HepG2 (cell line): ENCODE results near the gene CACTIN. TPM values are rescaled to one million over a fixed set of nuclear protein-coding genes. Genes with fewer than 3 reads are reported as not detected.
A peak's percentile ranks its signal among the peaks of the same experiment; 100 is the strongest.

Experiments
- ATAC-seq: fragments of 200-7000 bp; cut with Tn5 transposase; 3 replicates; pipeline ENCODE4 v1.9.1; 2020; ENCODE audit warnings: mild to moderate bottlenecking, moderate library complexity
- BruUV-seq: library from RNA; stranded (reverse); fragments of 400-500 nt; replicated peaks from 2 replicates; lab custom pipeline; 2021; lab: Mats Ljungman, UMichigan
- CTCF ChIA-PET: fragments of 300-600 bp; formaldehyde crosslinking; extraction: SDS; loops from one replicate; lab custom pipeline; 2021; ENCODE audit warnings: low total read pairs, inconsistent platforms, low intra/inter-chr PET ratio; lab: Yijun Ruan, JAX
- POLR2A ChIA-PET: fragments of 350-600 bp; sonication (Branson Sonifier 250); formaldehyde crosslinking; loops from one replicate; lab custom pipeline; 2020; ENCODE audit warnings: antibody characterized with exemption, inconsistent platforms; lab: Yijun Ruan, JAX
- DNase-seq: peaks from one replicate; pipeline ENCODE4 v3.0.0-alpha.2; 2015; ENCODE audit warnings: low spot score
- FAIRE-seq: peaks from 3 replicates; lab custom pipeline; 2011; peaks lifted over from hg19 to GRCh38; lab: Jason Lieb, UNC
- H2AFZ ChIP-seq: one replicate; pipeline ENCODE4 v1.6.1; 2011; ENCODE audit warnings: low read length, inconsistent platforms
- H3K27ac ChIP-seq: fragments of 300-600 bp; 3 replicates; pipeline ENCODE4 v1.8.0; 2011; ENCODE audit warnings: mixed run types, mild to moderate bottlenecking, mixed read lengths, low read length, inconsistent platforms; ENCODE audit not compliant: insufficient read depth; ENCODE audit errors: extremely low read length
- H3K27me3 ChIP-seq, 2 experiments: fragments of 200-600 bp in 1 of 2; 2 replicates in 1 of 2; 3 replicates in 1 of 2; pipeline versions ENCODE4 v1.6.0 to v1.8.0; 2011; ENCODE audit warnings: low read length in 2 of 2, mild to moderate bottlenecking in 2 of 2, moderate library complexity in 2 of 2, inconsistent platforms in 1 of 2; ENCODE audit not compliant: insufficient read depth in 2 of 2, control insufficient read depth in 1 of 2
- H3K36me3 ChIP-seq, 2 experiments: fragments of 200-600 bp in 1 of 2; replicated peaks in 1 of 2; 2 replicates in 1 of 2; 3 replicates in 1 of 2; pipeline versions ENCODE4 v1.5.1 to v1.8.0; 2011; ENCODE audit warnings: low read length in 2 of 2, inconsistent platforms in 1 of 2; ENCODE audit not compliant: insufficient read depth in 2 of 2, control insufficient read depth in 1 of 2
- H3K4me1 ChIP-seq: 2 replicates; pipeline ENCODE4 v1.5.1; 2012; ENCODE audit warnings: low read length, inconsistent platforms; ENCODE audit not compliant: insufficient read depth
- H3K4me2 ChIP-seq: 2 replicates; pipeline ENCODE4 v1.6.0; 2011; ENCODE audit warnings: low read depth, low read length, inconsistent platforms
- H3K4me3 ChIP-seq, 3 experiments: fragments of 200-600 bp in 1 of 3; sonication (generic), shearing (Covaris generic) in 1 of 3; replicated peaks in 1 of 3; 2 replicates each; pipeline ENCODE4 v1.5.1; 2011 to 2016; ENCODE audit warnings: low read length in 3 of 3, inconsistent platforms in 2 of 3, low read depth in 2 of 3, mild to moderate bottlenecking in 2 of 3, control low read depth in 1 of 3, mixed read lengths in 1 of 3; ENCODE audit not compliant: insufficient read depth in 1 of 3
- H3K79me2 ChIP-seq: one replicate; pipeline ENCODE4 v1.6.1; 2011; ENCODE audit warnings: low read length, inconsistent platforms; ENCODE audit not compliant: insufficient read depth
- H3K9ac ChIP-seq: 2 replicates; pipeline ENCODE4 v1.6.0; 2011; ENCODE audit warnings: mild to moderate bottlenecking, low read depth, low read length, inconsistent platforms; ENCODE audit not compliant: insufficient read depth
- H3K9me3 ChIP-seq: 2 replicates; pipeline ENCODE4 v1.5.1; 2012; ENCODE audit warnings: mild to moderate bottlenecking, low read length
- H4K20me1 ChIP-seq: 2 replicates; pipeline ENCODE4 v1.6.0; 2011; ENCODE audit warnings: inconsistent platforms, mild to moderate bottlenecking, low read length, moderate library complexity; ENCODE audit not compliant: insufficient read depth
- MED1 ChIP-seq: sonication (generic); formaldehyde crosslinking; IDR thresholded peaks from 2 replicates; pipeline ENCODE4 v1.4.0; 2020; ENCODE audit warnings: missing genetic modification reagents
- RBM22 ChIP-seq: fragments of 200-400 bp; formaldehyde crosslinking; optimal IDR thresholded peaks from 2 replicates; pipeline ENCODE3; 2017; ENCODE audit warnings: mild to moderate bottlenecking, low read length, moderate library complexity
- TOPORS ChIP-seq: sonication (generic); formaldehyde crosslinking; IDR thresholded peaks from 2 replicates; pipeline ENCODE4 v1.8.0; 2023; ENCODE audit warnings: mild to moderate bottlenecking, missing genetic modification reagents
- ZBTB7A ChIP-seq: sonication (generic); formaldehyde crosslinking; IDR thresholded peaks from 2 replicates; pipeline ENCODE4 v1.8.0; 2022; ENCODE audit warnings: mild to moderate bottlenecking, missing genetic modification reagents
- ZNF629 ChIP-seq: sonication (generic); formaldehyde crosslinking; conservative IDR thresholded peaks from 2 replicates; pipeline ENCODE4 v1.5.0; 2020; ENCODE audit warnings: missing genetic modification reagents
- ZNF768 ChIP-seq: sonication (generic); formaldehyde crosslinking; IDR thresholded peaks from 2 replicates; pipeline ENCODE4 v1.4.0; 2020; ENCODE audit warnings: missing genetic modification reagents
- ZSCAN31 ChIP-seq: sonication (generic); formaldehyde crosslinking; IDR thresholded peaks from 2 replicates; pipeline ENCODE4 v1.5.0; 2020; ENCODE audit warnings: low read depth, mild to moderate bottlenecking, missing genetic modification reagents
- WGBS: methylation state at CpG from one replicate; pipeline ENCODE4 v1.1.6; 2017; ENCODE audit warnings: low lambda C conversion rate; 5-methylcytosine and 5-hydroxymethylcytosine counted together
- in situ Hi-C: cut with HindIII; loops from 2 replicates; pipeline ENCODE4 v1.10.0; 2017; ENCODE audit warnings: low pct_unique_long_range_greater_than_20kb; ENCODE audit not compliant: extremely low pct_ligation_motif_present
- intact Hi-C: fragments of 100-400 bp; cut with micrococcal nuclease; formaldehyde crosslinking; loops from one replicate; pipeline ENCODE4 v1.10.0; 2022; ENCODE audit not compliant: unreplicated experiment
- polyA plus RNA-seq, 8 experiments: library from polyadenylated mRNA; depleted of rRNA in 3 of 8; stranded (reverse) in 7 of 8; unstranded in 1 of 8; fragments of >200 nt; fragmentation: Illumina TruSeq in 4 of 8; extraction: Trizol in 4 of 8; gene quantifications; 2 replicates each; pipeline versions ENCODE4 v1.2.1 to v1.2.3, GENCODE V29; 2011 to 2016; ENCODE audit warnings: low read depth in 4 of 8, missing spikeins in 1 of 8, mixed read lengths in 1 of 8; ENCODE audit not compliant: insufficient read depth in 1 of 8
- total RNA-seq, 5 experiments: library from RNA; depleted of rRNA; stranded (reverse); fragments of >200 nt; fragmentation: Illumina TruSeq; extraction: Trizol; gene quantifications; 2 replicates each; pipeline ENCODE4 v1.2.3, GENCODE V29; 2016; ENCODE audit warnings: low read depth in 1 of 5
- TF ChIP-seq, protein P1 (sequence below): sonication (generic); formaldehyde crosslinking; IDR thresholded peaks from 2 replicates; pipeline ENCODE4 v1.4.0; 2020; ENCODE audit warnings: missing genetic modification reagents, mild to moderate bottlenecking, borderline replicate concordance
- TF ChIP-seq, protein P2 (sequence below): sonication (generic); formaldehyde crosslinking; IDR thresholded peaks from 2 replicates; pipeline ENCODE4 v1.5.0; 2020; ENCODE audit warnings: missing genetic modification reagents
- TF ChIP-seq, protein P3 (sequence below): sonication (generic); formaldehyde crosslinking; IDR thresholded peaks from 2 replicates; pipeline ENCODE4 v1.4.0; 2020; ENCODE audit warnings: missing genetic modification reagents

The CACTIN gene
- total and polyA plus RNA-seq, 2 of the 13 experiments (the other 11 are each of a cell fraction or from before 2014, with no cell fraction given), result 10.0 to 16.6 TPM

DNA sequence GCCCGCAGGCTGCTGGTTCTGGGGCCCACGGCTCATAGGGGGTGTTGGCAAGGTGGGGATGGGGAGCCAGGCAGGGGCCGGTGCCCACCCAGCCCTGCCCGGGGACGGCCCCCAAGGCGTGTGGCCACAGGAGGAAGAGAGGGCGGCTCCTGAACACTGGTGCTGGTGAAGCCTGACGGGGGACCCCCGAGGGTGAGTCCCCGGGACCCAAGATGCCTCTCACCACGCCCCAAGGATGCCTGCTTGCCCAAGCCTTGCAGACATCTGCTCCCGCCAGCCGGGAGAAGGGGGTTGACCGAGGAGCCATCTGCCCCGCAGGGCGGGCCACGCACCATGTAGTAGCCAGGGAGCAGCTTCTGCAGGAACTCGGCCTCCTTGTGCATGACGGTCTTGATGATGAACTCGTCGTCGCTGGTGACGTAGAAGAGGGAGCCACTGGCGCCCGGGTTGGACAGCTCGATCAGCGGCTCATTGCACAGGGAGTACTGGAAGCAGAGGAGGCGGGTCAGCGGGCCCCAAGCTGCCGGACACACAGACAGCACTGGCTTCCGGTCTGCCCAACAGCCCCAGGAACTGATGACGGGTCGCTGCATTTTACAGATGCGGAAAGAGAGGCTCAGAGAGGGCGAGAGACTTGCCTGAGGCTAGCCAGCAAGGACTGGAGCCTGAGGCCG, 29.6 kb upstream of the CACTIN start:
- in situ Hi-C loops, result no loop called here
- no peaks in the 10 kb centered on the region for H3K9me3 ChIP-seq
- no TSS peak for BruUV-seq

DNA sequence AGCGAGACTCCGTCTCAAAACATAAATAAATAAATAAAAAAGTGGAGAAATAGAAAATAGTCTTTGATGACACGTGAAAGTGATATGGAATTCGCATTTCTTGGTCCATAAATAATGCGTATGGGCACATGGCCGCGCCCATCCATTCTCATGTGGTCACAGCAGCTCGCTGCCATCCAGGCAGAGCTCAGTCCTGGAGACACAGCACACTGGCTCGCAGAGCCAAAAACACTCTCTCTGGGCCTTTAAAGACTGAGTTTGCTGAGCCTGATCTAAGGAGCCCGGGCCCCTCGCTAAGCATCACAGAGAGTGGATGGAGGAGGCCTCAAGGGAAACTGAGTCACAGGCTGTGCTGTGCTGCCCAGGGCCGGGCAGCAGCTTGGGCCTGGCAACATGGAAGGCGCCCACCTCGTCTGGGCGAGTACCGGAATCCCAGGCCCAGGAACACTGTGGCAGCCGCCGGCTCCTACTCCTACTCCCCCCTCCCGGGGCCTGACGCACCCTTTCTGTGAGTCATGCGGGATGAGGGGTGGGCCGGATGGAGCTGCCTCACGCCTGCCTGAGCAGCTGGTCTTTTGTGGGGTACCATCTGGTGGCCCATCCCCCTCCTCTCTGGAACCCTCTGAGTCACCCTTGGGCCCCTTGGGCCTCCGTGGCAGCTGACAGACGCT, 28.9 kb upstream of the CACTIN start:
- Histone ChIP-seq H3K4me2 (no peak overlapping the region), H3K9ac (no peak overlapping the region), H3K9me3 (no peaks in the 10 kb centered on the region), H3K27ac (no peak overlapping the region), H3K4me3 (no peak overlapping the region)
- in situ Hi-C loops, result no loop called here
- DNase-seq, result no peak
- CTCF ChIA-PET, result no interaction called here
- TF ChIP-seq, protein P1, sequence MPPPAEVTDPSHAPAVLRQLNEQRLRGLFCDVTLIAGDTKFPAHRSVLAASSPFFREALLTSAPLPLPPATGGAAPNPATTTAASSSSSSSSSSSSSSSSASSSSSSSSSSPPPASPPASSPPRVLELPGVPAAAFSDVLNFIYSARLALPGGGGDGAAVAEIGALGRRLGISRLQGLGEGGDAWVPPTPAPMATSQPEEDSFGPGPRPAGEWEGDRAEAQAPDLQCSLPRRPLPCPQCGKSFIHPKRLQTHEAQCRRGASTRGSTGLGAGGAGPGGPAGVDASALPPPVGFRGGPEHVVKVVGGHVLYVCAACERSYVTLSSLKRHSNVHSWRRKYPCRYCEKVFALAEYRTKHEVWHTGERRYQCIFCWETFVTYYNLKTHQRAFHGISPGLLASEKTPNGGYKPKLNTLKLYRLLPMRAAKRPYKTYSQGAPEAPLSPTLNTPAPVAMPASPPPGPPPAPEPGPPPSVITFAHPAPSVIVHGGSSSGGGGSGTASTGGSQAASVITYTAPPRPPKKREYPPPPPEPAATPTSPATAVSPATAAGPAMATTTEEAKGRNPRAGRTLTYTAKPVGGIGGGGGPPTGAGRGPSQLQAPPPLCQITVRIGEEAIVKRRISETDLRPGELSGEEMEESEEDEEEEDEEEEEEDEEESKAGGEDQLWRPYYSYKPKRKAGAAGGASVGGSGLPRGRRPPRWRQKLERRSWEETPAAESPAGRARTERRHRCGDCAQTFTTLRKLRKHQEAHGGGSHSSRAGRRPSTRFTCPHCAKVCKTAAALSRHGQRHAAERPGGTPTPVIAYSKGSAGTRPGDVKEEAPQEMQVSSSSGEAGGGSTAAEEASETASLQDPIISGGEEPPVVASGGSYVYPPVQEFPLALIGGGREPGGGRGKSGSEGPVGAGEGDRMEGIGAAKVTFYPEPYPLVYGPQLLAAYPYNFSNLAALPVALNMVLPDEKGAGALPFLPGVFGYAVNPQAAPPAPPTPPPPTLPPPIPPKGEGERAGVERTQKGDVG (CRISPR knock-in tag), result no peak
- no peak for TF ChIP-seq ZNF629
- TF ChIP-seq, protein P2, sequence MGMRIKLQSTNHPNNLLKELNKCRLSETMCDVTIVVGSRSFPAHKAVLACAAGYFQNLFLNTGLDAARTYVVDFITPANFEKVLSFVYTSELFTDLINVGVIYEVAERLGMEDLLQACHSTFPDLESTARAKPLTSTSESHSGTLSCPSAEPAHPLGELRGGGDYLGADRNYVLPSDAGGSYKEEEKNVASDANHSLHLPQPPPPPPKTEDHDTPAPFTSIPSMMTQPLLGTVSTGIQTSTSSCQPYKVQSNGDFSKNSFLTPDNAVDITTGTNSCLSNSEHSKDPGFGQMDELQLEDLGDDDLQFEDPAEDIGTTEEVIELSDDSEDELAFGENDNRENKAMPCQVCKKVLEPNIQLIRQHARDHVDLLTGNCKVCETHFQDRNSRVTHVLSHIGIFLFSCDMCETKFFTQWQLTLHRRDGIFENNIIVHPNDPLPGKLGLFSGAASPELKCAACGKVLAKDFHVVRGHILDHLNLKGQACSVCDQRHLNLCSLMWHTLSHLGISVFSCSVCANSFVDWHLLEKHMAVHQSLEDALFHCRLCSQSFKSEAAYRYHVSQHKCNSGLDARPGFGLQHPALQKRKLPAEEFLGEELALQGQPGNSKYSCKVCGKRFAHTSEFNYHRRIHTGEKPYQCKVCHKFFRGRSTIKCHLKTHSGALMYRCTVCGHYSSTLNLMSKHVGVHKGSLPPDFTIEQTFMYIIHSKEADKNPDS (CRISPR knock-in tag), result no peak
- TF ChIP-seq, protein P3, sequence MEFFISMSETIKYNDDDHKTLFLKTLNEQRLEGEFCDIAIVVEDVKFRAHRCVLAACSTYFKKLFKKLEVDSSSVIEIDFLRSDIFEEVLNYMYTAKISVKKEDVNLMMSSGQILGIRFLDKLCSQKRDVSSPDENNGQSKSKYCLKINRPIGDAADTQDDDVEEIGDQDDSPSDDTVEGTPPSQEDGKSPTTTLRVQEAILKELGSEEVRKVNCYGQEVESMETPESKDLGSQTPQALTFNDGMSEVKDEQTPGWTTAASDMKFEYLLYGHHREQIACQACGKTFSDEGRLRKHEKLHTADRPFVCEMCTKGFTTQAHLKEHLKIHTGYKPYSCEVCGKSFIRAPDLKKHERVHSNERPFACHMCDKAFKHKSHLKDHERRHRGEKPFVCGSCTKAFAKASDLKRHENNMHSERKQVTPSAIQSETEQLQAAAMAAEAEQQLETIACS (CRISPR knock-in tag), result no peak
- no peak for TF ChIP-seq ZBTB7A (CRISPR knock-in tag)
- no peak for TF ChIP-seq RBM22
- TF ChIP-seq TOPORS (CRISPR knock-in tag), result no peak
- TF ChIP-seq ZSCAN31 (CRISPR knock-in tag), result no peak
- TF ChIP-seq, all 625 proteins: peak for 0
- FAIRE-seq (no peak), ATAC-seq (no peak)
- WGBS, result 97% methylated on average over 13 of the region's 25 CpGs
- no peaks in the 10 kb centered on the region for H3K79me2 ChIP-seq
- H2AFZ ChIP-seq, result no peak overlapping the region
- BruUV-seq, result no TSS peak
- H3K4me1 ChIP-seq, result no peaks in the 10 kb centered on the region
- H4K20me1 ChIP-seq, result no peaks in the 10 kb centered on the region
- intact Hi-C loops, result no loop called here
- peaks cover 1 to 13% of the 10 kb centered on the region in 2 experiments; a peak in 4 of 5 replicates for H3K36me3 ChIP-seq
- H3K27me3 ChIP-seq, result no peaks in the 10 kb centered on the region
- POLR2A ChIA-PET, result no interaction called here

More for the DNA sequence above, 29.6 kb upstream of the CACTIN start:
- CTCF ChIA-PET, result no interaction called here
- H2AFZ ChIP-seq, result no peak overlapping the region
- DNase-seq, result no peak
- intact Hi-C loops, result no loop called here
- ATAC-seq, result no peak
- TF ChIP-seq MED1 (CRISPR knock-in tag) (no peak), ZNF768 (CRISPR knock-in tag) (peak; percentile 76; the same call in 1 of the 2 replicates)
- no peaks in the 10 kb centered on the region for H4K20me1 ChIP-seq
- FAIRE-seq, result no peak
- H3K4me1 ChIP-seq, result no peaks in the 10 kb centered on the region
- 96% methylated on average over 14 of the region's 36 CpGs for WGBS
- H3K4me2 ChIP-seq, result no peak overlapping the region
- no peak overlapping the region for H3K9ac ChIP-seq
- no peaks in the 10 kb centered on the region for H3K27me3 ChIP-seq
- no peaks in the 10 kb centered on the region for H3K79me2 ChIP-seq
- POLR2A ChIA-PET, result no interaction called here
- H3K4me3 ChIP-seq, result no peak overlapping the region
- H3K36me3 ChIP-seq, result peaks cover 1 to 13% of the 10 kb centered on the region in 2 experiments; a peak in 4 of 5 replicates
- H3K27ac ChIP-seq, result no peak overlapping the region
